Subcutaneous abdominal adipose tissue (tissue), 5 donors: Measurements from ENCODE around the gene ZC3H12D.
"Not testable (repeated sequence)": the region's sequence is repeated elsewhere in the genome, so short reads cannot be mapped to it uniquely, and the experiment has no call there.

Experiments used
- H3K27ac ChIP-seq: one replicate; pipeline ENCODE4 v1.7.0; 2013; ENCODE audit warnings: low read depth, mild to moderate bottlenecking, inconsistent platforms, low read length, moderate library complexity
- H3K27me3 ChIP-seq, 5 donors: one replicate each; pipeline ENCODE4 v1.7.0; 2013; ENCODE audit warnings: low read length in 5 of 5, inconsistent platforms in 1 of 5; ENCODE audit not compliant: control insufficient read depth in 5 of 5, insufficient read depth in 4 of 5
- H3K36me3 ChIP-seq, 5 donors: one replicate each; pipeline ENCODE4 v1.7.0; 2013; ENCODE audit warnings: low read length in 5 of 5; ENCODE audit not compliant: control insufficient read depth in 5 of 5, insufficient read depth in 5 of 5
- H3K4me1 ChIP-seq, 5 donors: one replicate each; pipeline ENCODE4 v1.7.0; 2013; ENCODE audit warnings: low read length in 5 of 5, mild to moderate bottlenecking in 3 of 5, moderate library complexity in 1 of 5; ENCODE audit not compliant: control insufficient read depth in 5 of 5, insufficient read depth in 5 of 5
- H3K4me3 ChIP-seq, 5 donors: one replicate each; pipeline ENCODE4 v1.7.0; 2013; ENCODE audit warnings: low read length in 5 of 5, low read depth in 1 of 5
- H3K9ac ChIP-seq, 5 donors: one replicate each; pipeline ENCODE4 v1.7.0; 2013; ENCODE audit warnings: low read length in 5 of 5, mild to moderate bottlenecking in 4 of 5, moderate library complexity in 3 of 5
- H3K9me3 ChIP-seq, 5 donors: one replicate each; pipeline ENCODE4 v1.7.0; 2013; ENCODE audit warnings: low read length in 5 of 5; ENCODE audit not compliant: control insufficient read depth in 5 of 5
- donor health status: healthy.
- donor health status: healthy.
- donor health status: healthy.
- donor health status: healthy.
- donor health status: healthy.

Gene ZC3H12D

DNA sequence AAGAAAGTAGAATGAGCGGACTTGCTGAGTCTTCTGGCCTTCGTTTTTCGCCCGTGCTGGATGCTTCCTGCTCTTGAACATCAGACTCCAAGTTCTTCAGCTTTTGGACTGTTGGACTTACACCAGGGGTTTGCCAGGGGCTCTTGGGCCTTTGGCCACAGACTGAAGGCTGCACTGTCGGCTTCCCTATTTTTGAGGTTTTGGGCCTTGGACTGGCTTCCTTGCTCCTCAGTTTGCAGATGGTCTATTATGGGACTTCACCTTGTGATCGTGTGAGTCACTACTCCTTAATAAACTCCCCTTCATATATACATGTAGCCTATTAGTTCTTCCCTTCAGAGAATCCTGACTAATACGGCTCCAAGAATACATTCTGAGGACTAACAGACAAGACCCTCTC is 22.1 kb downstream of the ZC3H12D start:
- H3K9me3 ChIP-seq, result not testable (repeated sequence)
- H3K4me1 ChIP-seq, result peaks cover 0 to 21% (median 0%) of the 10 kb centered on the region in 5 donors

DNA sequence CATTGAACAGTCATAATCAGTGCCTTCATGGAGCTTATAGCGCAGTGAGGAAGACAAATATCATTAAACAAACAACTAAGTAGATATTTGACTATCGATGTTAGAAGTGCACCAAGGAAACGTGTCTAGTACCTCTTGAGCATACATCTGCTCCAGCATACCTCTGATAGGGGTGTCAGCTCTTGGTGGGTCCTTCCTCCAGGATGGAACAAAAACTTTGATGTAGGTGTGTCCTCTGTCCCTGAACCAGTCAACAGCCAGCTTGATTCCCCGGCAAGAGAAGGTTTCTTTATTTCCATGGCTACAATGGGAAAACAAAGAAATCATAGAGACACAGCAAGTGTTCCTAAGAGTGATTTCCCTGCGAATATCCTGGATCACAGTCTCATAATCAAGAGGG is 23.1 kb downstream of the ZC3H12D start:
- Histone ChIP-seq H3K27me3 (peaks cover 0 to 41% (median 13%) of the 10 kb centered on the region in 5 donors), H3K9ac (no peak overlapping the region)

More for the DNA sequence above, 22.1 kb downstream of the ZC3H12D start:
- not testable (repeated sequence) for H3K27ac ChIP-seq, H3K9ac ChIP-seq, H3K36me3 ChIP-seq, H3K4me3 ChIP-seq
- H3K27me3 ChIP-seq, result peaks cover 0 to 34% (median 12%) of the 10 kb centered on the region in 5 donors

GRCh38 chr6:149460249-149460648 is 24.6 kb downstream of the ZC3H12D start:
- H3K36me3 ChIP-seq, H3K27ac ChIP-seq, H3K9me3 ChIP-seq, H3K9ac ChIP-seq, H3K4me3 ChIP-seq: not testable (repeated sequence)
- H3K4me1 ChIP-seq, result peaks cover 1 to 23% (median 2%) of the 10 kb centered on the region in 5 donors
- H3K27me3 ChIP-seq, result peaks cover 0 to 36% (median 14%) of the 10 kb centered on the region in 5 donors

More for the DNA sequence above, 23.1 kb downstream of the ZC3H12D start:
- H3K9me3 ChIP-seq, result no peaks in the 10 kb centered on the region
- H3K36me3 ChIP-seq, result peaks cover 0 to 6% (median 0%) of the 10 kb centered on the region in 5 donors
- H3K4me3 ChIP-seq, result no peak overlapping the region
- H3K4me1 ChIP-seq, result peaks cover 0 to 25% (median 0%) of the 10 kb centered on the region in 5 donors
- H3K27ac ChIP-seq, result no peak overlapping the region

DNA sequence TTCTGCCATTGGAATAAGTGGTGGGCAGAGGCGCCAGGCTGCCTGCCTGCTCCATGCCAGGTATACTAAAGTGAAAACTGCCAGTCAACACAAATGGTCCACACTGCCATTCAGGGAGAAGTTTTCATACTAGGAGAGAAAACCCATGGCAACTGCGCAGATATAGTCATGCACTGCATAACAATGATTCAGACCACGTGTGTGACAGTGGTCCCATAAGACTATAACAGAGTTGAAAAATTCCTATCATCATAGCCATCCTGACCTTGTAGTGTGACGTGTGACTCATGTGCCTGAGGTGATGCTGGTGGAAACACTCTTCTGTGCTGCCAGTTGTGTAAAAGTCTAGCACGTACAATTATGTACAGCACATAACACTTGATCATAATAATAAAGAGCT is 25.1 kb downstream of the ZC3H12D start:
- Histone ChIP-seq H3K4me3 (no peak overlapping the region), H3K9me3 (no peaks in the 10 kb centered on the region), H3K36me3 (peaks cover 0 to 6% (median 0%) of the 10 kb centered on the region in 5 donors), H3K27ac (no peak overlapping the region), H3K9ac (no peak overlapping the region), H3K4me1 (peaks cover 6 to 28% (median 7%) of the 10 kb centered on the region in 5 donors), H3K27me3 (peaks cover 0 to 35% (median 13%) of the 10 kb centered on the region in 5 donors)

DNA sequence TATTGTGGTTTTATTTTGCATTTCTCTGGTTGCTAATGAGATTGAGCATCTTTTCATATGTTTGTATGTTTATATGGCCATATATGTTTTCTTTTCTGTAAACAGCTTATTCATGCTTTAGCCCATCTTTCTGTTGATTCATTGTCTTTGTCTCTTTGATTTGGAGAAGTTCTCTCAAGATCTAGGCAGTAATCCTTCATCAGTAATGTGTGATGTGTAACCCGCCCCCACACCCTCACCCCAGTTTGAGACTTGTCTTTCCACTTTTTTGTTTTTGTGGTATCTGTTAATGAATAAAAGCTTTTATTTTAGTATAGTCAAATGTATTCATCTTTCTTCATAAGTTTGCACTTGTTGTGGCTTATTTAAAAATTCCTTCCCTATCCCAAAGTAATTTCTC is 26.0 kb downstream of the ZC3H12D start:
- Histone ChIP-seq H3K4me1 (peaks cover 11 to 31% (median 16%) of the 10 kb centered on the region in 5 donors), H3K4me3 (no peak overlapping the region), H3K27ac (no peak overlapping the region), H3K27me3 (peaks cover 0 to 27% (median 11%) of the 10 kb centered on the region in 5 donors), H3K9ac (no peak overlapping the region), H3K36me3 (peaks cover 0 to 6% (median 0%) of the 10 kb centered on the region in 5 donors), H3K9me3 (no peaks in the 10 kb centered on the region)

- Histone ChIP-seq H3K27ac (no peak overlapping the region), H3K27me3 (peaks cover 0 to 26% (median 11%) of the 10 kb centered on the region in 5 donors), H3K9me3 (no peaks in the 10 kb centered on the region), H3K4me1 (peaks cover 14 to 37% (median 22%) of the 10 kb centered on the region in 5 donors), H3K36me3 (peaks cover 0 to 6% (median 0%) of the 10 kb centered on the region in 5 donors), H3K4me3 (no peak overlapping the region), H3K9ac (no peak overlapping the region)
These were observed 26.6 kb downstream of the ZC3H12D start for GRCh38 chr6:149458196-149458595.

DNA sequence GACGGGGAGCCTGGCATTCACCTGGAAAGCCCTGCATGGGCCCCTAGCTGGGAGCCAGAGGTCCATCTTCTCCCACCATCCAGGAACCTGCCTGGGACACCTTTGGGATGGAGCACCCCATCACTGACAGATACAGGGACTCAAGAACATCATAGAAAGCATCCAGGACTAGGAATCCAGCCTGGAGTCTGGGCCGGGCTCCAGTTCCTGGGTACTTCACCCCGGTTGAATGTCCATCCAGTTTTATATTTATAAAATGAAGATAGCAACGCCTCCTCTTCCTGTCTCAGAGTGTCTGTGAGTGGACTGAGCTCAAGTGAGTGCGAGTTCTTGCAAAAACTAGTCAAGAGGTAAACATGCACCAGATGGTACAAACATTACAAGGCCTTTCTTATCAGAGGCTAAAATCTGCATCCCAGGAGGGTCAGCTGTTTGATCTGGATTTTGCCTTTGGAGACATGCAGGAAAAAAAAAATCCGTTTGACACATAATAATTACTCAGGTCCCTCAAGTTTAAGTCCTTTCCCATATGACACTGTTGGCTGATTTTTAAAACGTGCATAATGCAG is 27.4 kb downstream of the ZC3H12D start:
- H3K27me3 ChIP-seq, result peaks cover 0 to 27% (median 13%) of the 10 kb centered on the region in 5 donors
- no peak overlapping the region for H3K27ac ChIP-seq
- H3K4me1 ChIP-seq, result peaks cover 14 to 40% (median 23%) of the 10 kb centered on the region in 5 donors
- no peaks in the 10 kb centered on the region for H3K9me3 ChIP-seq
- H3K9ac ChIP-seq, result no peak overlapping the region
- no peak overlapping the region for H3K4me3 ChIP-seq
- H3K36me3 ChIP-seq, result peaks cover 0 to 6% (median 0%) of the 10 kb centered on the region in 5 donors

DNA sequence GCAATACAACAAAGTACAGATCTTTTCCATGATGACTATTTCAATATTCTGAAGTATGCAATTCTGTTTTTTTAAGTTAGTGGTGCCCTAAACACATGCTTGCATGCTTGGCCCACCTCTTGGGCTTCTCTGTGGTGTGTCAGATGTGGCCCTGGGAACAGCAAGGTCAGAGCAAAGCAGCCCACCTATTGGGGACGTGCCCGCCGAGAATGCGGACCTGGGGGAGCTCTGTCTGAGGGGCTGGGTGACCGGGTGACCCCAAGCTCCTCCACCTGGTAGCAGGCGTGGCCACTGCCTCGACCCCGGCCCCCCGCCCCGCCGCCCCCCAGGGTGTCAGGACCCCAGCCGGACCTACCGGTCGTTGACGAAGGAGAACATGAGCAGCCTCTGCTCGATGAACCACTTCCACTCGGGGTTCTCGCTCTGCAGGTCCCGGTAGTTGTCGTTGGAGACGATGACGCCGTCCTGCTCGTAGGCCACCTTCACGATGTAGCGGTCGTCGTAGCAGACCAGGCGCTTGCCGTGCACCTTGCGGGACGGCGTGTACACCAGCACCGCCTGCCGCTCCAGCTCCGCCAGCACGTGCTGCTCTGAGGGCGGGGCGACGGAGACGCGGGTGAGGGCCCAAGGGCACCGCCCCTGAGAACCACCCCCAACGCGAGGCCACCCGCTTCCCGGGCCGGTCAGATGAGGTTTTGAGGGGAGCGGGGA is 28.3 kb downstream of the ZC3H12D start:
- H3K27me3 ChIP-seq, result peaks cover 0 to 36% (median 22%) of the 10 kb centered on the region in 5 donors

DNA sequence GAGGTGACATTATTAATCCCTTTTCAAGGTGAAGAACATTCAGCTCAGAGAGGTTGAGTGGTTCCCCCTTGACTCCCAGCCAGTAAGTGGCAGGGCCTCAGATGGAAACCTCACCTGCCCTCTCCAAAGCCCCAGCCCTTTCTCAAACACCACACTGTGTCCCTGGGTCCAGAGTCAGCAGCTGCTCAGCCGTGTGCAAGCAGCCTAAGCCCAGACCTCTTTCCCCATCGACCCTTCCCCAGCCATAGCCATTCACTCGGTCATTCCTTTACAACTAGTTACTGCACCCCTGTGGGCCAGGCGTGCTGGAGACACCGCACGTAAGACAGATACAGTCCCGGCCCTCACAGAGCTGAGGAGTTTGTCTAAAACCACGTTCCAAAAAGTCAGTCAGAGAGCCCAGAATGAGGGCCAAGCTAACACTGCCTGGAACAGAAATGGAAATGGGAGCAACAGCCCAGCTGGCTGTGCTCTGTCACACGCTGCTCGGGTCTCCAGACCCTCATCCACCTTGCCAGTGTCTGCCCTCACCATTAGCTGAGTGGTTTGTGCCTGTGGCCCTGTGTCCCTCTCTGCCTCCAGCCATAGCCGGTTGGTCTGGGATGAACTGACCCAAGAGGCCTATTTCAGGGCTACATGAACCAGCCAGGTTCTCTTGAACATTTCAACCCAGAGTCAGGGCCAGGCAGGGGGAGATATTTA is 29.6 kb downstream of the ZC3H12D start:
- Histone ChIP-seq H3K27ac (no peak overlapping the region), H3K27me3 (peaks cover 11 to 42% (median 29%) of the 10 kb centered on the region in 5 donors), H3K4me3 (no peak overlapping the region), H3K9me3 (no peaks in the 10 kb centered on the region), H3K4me1 (peaks cover 14 to 54% (median 37%) of the 10 kb centered on the region in 5 donors), H3K36me3 (peaks cover 0 to 6% (median 0%) of the 10 kb centered on the region in 5 donors), H3K9ac (no peak overlapping the region)

More for the DNA sequence above, 28.3 kb downstream of the ZC3H12D start:
- no peak overlapping the region for H3K27ac ChIP-seq
- H3K4me3 ChIP-seq, result no peak overlapping the region
- H3K9ac ChIP-seq, result no peak overlapping the region
- H3K9me3 ChIP-seq, result no peaks in the 10 kb centered on the region
- H3K4me1 ChIP-seq, result peaks cover 14 to 43% (median 25%) of the 10 kb centered on the region in 5 donors
- peaks cover 0 to 6% (median 0%) of the 10 kb centered on the region in 5 donors for H3K36me3 ChIP-seq
